NCI-H345 treated with DMSO at 0.1 percent for 48 hours (cell line): Measurements from ENCODE around the gene PRKN.

ENCODE experiments used
- DNase-seq: peaks from one replicate; lab custom pipeline; 2025; ENCODE audit not compliant: unreplicated experiment; lab: John Stamatoyannopoulos, UW

The PRKN gene

GRCh38 chr6:162151021-162151665 is 576.4 kb downstream of the PRKN start:
- DNase-seq = no peak

DNA sequence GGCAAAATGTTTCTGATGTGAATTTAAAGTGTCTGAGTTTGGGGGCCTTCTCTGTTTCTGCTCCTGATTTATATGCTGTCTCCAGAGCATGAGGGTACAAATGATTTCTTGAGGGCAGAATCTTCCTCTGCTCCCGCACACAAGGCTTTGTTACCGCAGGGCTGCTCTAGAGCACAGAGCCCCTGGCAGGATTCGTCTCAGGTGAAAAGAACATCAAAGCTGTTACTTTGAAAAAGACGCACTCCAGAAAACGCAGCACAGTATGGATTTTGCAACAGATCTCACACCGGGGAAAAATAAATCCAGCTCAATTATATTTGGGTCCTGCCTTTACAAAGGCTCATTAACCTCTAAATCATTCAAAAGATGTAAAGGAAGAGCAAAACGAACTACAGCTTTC is 577.3 kb downstream of the PRKN start:
- no peak for DNase-seq

DNA sequence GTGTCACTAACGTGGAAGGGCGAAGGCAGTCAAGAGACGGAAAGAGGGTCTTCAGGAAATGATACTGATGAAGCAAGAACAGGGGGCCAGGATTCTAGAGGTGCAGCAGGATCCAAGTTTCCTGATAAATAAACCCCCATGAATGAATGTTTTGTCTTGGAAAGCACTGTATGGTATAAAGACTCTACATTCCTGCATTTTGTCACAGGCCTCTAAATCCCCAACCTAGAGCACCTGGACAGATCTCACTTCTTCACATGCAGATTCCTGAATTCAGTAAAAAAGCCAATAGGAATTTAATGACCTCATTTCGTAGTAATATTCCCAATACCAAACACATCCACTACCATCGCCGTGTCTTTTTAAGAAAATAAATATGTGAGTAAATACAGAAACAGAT is 577.8 kb downstream of the PRKN start:
- no peak for DNase-seq

DNA sequence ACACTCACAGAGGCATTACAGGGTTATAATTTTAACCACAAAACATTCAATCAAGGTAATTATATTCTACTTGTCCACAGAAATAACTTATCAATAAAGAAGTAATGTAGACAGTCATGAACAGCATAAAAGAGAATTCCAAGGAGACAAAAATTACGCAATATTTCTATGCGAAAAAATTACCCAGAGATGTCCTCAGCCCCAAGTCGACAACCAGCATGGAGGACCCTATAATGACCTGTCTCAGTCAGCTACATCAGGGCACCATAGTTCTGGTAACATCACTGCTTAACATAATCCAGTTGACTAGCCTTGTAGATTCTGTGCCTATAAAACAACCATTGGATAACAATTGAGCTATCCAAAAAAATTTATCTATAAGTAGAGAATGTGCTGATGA is 579.8 kb downstream of the PRKN start:
- no peak for DNase-seq

- no peak for DNase-seq
Measured at GRCh38 chr6:162147281-162147680, 580.3 kb downstream of the PRKN start.

DNA sequence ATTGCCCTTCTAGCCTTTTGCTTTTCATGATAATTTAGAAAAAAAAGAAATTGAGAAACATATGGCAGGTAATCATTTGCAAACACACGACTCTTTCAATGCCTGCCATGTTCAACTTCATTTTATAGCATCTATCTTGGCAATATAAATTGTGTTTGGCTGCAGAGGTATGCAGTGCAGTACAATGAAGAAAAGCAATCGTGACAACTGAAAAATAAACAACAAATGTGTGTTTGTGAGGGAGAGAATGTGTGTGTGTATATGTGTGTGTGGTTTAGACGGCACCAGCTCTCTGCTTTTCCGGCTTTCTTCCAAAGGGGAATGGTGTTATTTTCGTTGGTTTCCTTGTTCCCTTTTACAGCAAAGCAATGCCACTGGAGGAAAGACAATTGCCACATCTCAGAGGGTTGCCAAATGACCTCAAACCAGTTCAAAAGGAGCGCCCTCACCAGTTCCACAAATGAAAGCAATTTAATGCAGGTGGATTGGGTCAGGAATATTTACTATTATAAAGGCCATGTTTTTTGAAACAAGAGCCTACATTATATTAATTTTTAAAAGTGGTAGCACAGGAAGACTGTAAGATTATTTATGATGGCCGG is 587.2 kb downstream of the PRKN start:
- DNase-seq = no peak

GRCh38 chr6:162125659-162126058 is 601.9 kb downstream of the PRKN start:
- DNase-seq = no peak

- no peak for DNase-seq
Measured at GRCh38 chr6:162124710-162125435, 602.7 kb downstream of the PRKN start.

DNA sequence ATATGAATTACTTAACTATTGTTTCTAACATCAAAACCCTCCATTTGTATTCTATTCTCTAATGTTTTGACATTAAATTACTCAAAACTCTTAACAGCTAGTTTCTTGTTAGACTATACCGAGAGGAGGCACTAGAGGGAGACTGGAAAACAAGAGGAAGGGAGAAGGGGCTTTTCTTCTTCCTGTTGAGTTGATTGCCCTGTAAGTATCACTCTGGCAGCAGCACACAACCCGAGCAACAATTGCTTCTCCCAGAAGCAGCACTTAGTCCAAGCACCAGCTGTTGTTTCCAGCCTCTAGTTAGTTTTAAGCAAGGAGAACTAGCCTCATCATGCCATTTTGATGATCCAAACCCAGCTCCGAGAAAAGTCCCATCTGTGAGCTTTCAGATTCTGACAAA is 603.8 kb downstream of the PRKN start:
- no peak for DNase-seq

DNA sequence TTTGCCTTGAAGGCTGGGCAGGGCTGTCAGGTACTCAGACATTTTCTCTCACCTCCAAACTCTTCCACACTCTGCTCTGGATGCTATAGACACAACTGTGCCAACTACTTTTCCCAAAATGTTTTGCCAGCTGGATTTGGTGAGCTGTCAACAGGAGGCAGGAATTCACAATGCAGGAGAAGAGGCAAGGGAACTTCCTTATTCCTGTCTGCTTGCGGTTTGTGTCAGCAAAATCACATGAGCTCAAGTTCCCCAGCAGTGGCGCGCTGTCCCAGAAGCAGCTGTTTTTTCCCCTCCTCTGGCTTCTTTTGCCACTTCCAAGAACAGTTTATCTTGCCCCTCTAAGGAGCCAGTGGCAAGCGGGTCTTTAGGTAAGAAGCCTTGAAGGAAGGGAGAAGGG is 608.2 kb downstream of the PRKN start:
- DNase-seq = no peak

GRCh38 chr6:162118706-162119105 is 608.9 kb downstream of the PRKN start:
- DNase-seq = no peak

GRCh38 chr6:162116902-162117525 is 610.6 kb downstream of the PRKN start:
- DNase-seq = no peak

DNA sequence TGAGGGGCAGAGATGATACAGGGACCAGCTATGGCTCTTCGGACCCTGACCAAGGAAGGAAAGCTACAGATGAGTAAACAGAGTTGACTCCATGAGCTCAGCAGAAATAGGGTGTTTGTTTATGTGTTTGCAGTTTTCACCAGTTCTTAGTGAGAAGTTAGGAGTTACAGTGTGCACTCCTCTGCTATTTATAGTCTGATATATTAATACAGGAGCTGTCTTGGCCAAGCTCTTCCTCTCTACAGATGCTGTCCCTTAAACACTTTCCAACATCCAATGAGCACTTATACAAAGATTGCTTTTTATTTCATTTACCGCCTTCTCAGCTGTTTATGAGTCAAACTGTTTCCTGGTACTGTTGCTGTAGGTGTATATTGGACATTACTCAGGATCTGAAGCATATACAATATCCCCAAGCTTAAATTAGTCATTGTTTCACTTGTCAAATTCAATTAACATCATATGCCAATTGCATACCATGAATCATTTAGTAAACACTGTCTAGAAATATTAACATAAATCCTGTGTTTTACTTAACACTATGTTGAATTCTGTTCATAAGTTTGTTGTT is 618.0 kb downstream of the PRKN start:
- no peak for DNase-seq

DNA sequence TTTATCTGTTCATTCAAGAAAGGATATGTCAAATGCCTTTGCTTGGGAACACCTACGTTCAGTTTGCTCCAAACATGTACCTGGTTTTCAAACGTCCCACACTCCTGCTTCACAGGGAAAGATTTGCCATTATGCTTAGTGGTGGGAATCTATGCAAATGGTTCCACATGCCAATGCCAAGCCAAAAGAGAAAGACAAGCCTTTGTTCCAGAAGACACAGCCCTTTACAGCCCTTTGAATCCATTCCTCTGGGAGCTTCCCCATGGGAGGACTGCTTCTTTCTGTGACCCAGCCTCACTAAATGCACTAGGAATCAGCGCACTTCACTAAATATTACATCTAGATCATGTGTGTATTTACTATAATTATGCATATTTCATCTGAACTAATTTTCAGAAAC is 619.5 kb downstream of the PRKN start:
- no peak for DNase-seq

GRCh38 chr6:162100096-162100495 is 627.5 kb downstream of the PRKN start:
- no peak for DNase-seq

GRCh38 chr6:162099685-162100084 is 627.9 kb downstream of the PRKN start:
- no peak for DNase-seq

GRCh38 chr6:162092816-162093502 is 634.6 kb downstream of the PRKN start:
- DNase-seq = no peak

DNA sequence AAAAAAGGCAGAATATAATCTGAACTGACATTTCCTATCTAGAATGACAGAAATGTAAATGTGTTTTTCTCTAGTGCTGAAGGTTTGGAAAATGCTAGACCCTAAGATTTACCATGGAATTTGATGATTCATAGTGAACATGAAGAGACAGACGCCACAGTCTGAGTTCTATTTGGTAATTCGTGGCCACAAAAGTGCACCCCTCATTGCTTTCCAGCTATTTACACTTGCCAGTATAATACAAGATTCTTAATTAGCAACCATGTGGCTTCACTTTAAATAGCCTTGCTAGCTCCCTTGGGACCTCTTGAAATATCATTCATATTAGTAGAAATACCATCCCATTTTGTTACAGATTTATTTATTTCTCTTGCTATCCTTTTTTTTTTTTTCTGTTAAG is 636.8 kb downstream of the PRKN start:
- no peak for DNase-seq

- no peak for DNase-seq
Measured at GRCh38 chr6:162088091-162088490, 639.5 kb downstream of the PRKN start.

GRCh38 chr6:162085561-162085960 is 642.0 kb downstream of the PRKN start:
- DNase-seq = no peak

GRCh38 chr6:162082520-162082919 is 645.0 kb downstream of the PRKN start:
- no peak for DNase-seq
